ENCODE results near the gene WDR5.
A peak's percentile ranks its signal among the peaks of the same experiment; 100 is the strongest.

The WDR5 gene

DNA sequence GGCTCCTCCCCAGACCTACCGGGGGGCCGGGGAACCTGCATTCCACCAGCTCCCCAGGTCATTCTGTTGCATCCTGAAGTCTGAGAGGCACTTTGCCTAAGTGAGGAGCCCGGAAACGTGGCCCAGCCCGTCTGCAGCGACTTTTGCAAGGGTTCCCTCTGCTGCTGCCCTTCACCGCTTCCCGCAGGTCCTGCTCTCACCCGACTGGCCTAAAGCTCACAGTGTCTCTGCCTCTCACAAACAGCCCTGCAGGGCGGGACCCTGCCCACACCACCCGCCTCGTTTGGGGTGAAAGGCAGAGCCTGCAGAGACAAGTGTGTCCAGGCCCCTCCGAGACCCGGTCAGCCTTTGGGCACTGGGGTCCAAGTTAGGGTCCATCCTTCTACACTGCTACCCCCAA is 9.5 kb upstream of the WDR5 start:
- no peaks in the 10 kb centered on the region for H3K36me3 Mint-ChIP-seq (ENCODE audit: insufficient read depth)
- no peaks in the 10 kb centered on the region for H3K4me1 Mint-ChIP-seq (ENCODE audit: low read depth in 2 of 2)
- no peak for DNase-seq
- no peak overlapping the region for H3K4me3 Mint-ChIP-seq
- H3K9me3 Mint-ChIP-seq: no peaks in the 10 kb centered on the region
- no peak overlapping the region for H3K27ac Mint-ChIP-seq
- peaks cover 10 to 27% of the 10 kb centered on the region in 2 donors for H3K27me3 Mint-ChIP-seq
- no peak for ATAC-seq (replicated peaks)

DNA sequence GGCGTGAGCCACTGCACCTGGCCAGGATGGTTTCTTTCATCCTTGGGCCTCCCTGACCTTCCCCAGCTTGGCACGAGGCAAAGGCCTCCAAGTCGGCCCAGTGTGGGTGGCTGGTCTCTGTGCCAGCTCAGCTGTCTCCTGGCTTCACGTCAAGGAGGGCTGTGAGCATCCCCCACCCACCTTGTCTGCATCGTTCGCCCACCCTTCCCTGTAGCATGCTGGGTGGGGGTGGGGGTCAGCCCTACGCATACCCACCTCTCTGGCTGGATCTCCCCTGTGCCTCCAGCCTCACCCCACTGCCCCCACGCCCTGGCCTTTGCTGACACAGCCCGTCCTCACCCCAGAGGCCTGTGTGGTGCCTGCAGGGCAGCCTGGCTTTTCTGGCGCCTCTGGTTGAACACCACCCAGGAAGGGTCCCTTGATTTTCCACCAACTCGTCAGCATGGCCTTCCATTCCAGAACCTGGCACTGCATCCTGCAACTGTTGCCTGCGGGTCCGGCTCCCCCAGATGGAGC is 8.8 kb upstream of the WDR5 start:
- no peak for DNase-seq
- no peaks in the 10 kb centered on the region for H3K4me1 Mint-ChIP-seq (ENCODE audit: low read depth in 2 of 2)
- no peak overlapping the region for H3K4me3 Mint-ChIP-seq
- ATAC-seq (replicated peaks): no peak
- H3K27me3 Mint-ChIP-seq: peaks cover 10 to 27% of the 10 kb centered on the region in 2 donors
- H3K9me3 Mint-ChIP-seq: no peaks in the 10 kb centered on the region
- peak overlapping the region in 1 of 2 donors; percentile 73 for H3K27ac Mint-ChIP-seq
- no peaks in the 10 kb centered on the region for H3K36me3 Mint-ChIP-seq (ENCODE audit: insufficient read depth)

DNA sequence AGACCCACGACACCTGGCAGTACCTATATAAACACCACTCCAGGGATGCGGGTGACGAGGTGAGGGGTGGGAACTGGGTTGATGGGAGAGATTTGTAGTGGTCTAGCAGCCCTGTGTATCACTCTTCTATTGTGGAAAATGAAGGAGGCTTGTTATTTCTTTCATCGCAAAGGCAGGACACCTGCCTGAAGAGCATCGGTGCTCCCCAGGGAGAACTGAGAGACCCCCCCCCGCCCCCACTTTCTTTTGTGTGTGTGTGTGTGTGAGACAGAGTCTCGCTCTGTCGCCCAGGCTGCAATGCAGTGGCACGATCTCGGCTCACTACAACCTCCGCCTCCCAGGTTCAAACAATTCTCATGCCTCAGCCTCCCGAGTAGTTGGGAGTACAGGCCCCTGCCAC is 8.3 kb upstream of the WDR5 start:
- ATAC-seq (replicated peaks) (no peak), DNase-seq (no peak)
- H3K27ac Mint-ChIP-seq: peak overlapping the region in 1 of 2 donors; percentile 73
- no peak overlapping the region for H3K4me3 Mint-ChIP-seq
- peaks cover 10 to 27% of the 10 kb centered on the region in 2 donors for H3K27me3 Mint-ChIP-seq
- no peaks in the 10 kb centered on the region for H3K36me3 Mint-ChIP-seq (ENCODE audit: insufficient read depth)
- H3K4me1 Mint-ChIP-seq (ENCODE audit: low read depth in 2 of 2): no peaks in the 10 kb centered on the region
- no peaks in the 10 kb centered on the region for H3K9me3 Mint-ChIP-seq

- no peaks in the 10 kb centered on the region for H3K4me1 Mint-ChIP-seq (ENCODE audit: low read depth in 2 of 2)
- ATAC-seq (replicated peaks): no peak
These were observed 6.9 kb upstream of the WDR5 start for GRCh38 chr9:134128727-134129679.

DNA sequence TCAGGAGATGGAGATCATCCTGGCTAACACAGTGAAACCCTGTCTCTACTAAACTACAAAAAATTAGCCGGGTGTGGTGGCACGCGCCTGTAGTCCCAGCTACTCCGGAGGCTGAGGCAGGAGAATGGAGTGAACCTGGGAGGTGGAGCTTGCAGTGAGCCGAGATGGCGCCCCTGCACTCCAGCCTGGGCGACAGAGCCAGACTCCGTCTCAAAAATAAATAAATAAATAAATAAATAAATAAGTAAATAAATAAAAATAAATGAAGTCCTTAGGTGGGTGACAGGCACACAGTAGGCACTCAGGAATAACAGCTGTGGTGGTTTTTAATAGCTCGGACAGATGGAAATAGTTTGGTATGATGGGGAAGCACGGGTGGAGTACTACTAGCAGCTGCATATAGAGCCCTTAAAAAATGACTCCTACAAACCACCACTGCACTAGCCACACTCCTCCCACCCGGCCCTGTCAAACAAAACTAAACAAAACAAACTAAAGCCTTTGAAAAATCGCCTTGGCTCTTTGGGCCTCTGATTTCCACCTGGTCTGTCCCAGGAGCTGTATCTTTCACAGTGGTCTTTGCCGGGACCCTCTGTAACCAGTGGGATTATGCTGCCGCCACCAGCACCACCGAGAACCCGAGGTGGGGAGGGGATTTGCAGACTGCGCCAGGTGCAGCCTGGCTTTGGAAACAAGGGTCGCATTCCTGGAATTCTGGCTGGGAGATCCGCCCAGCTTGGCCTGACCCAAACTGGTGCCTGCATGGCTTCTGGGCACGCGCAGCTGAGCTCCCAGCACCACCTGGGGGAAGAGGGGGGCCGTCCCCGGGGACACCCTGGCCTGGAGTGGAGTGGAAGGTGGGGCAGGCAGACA is 5.1 kb upstream of the WDR5 start:
- Mint-ChIP-seq H3K27me3 (peaks cover 10 to 20% of the 10 kb centered on the region in 2 donors), H3K9me3 (no peaks in the 10 kb centered on the region), H3K36me3 (ENCODE audit: insufficient read depth) (peaks cover 4% of the 10 kb centered on the region), H3K4me1 (ENCODE audit: low read depth in 2 of 2) (peaks cover 4 to 8% of the 10 kb centered on the region in 2 donors), H3K27ac (no peak overlapping the region), H3K4me3 (no peak overlapping the region)
- ATAC-seq (replicated peaks) (no peak), DNase-seq (no peak)

More at GRCh38 chr9:134128727-134129679, 6.9 kb upstream of the WDR5 start:
- Mint-ChIP-seq H3K36me3 (ENCODE audit: insufficient read depth) (peaks cover 1% of the 10 kb centered on the region), H3K4me3 (no peak overlapping the region), H3K27me3 (peaks cover 10 to 27% of the 10 kb centered on the region in 2 donors), H3K27ac (no peak overlapping the region), H3K9me3 (no peaks in the 10 kb centered on the region)
- no peak for DNase-seq

- Mint-ChIP-seq H3K36me3 (ENCODE audit: insufficient read depth) (peaks cover 9% of the 10 kb centered on the region), H3K27me3 (peaks cover 10 to 17% of the 10 kb centered on the region in 2 donors), H3K27ac (peak overlapping the region in 1 of 2 donors; percentile 53), H3K4me1 (ENCODE audit: low read depth in 2 of 2) (peaks cover 6 to 9% of the 10 kb centered on the region in 2 donors), H3K4me3 (no peak overlapping the region), H3K9me3 (no peaks in the 10 kb centered on the region)
- ATAC-seq (replicated peaks) (no peak), DNase-seq (no peak)
These were observed 4.2 kb upstream of the WDR5 start for GRCh38 chr9:134131471-134132207.

GRCh38 chr9:134132208-134132870 is 3.5 kb upstream of the WDR5 start:
- no peak for ATAC-seq (replicated peaks)
- Mint-ChIP-seq H3K27me3 (peaks cover 7 to 12% of the 10 kb centered on the region in 2 donors), H3K36me3 (ENCODE audit: insufficient read depth) (peaks cover 14% of the 10 kb centered on the region), H3K4me1 (ENCODE audit: low read depth in 2 of 2) (peaks cover 9 to 15% of the 10 kb centered on the region in 2 donors), H3K27ac (no peak overlapping the region), H3K9me3 (no peaks in the 10 kb centered on the region), H3K4me3 (peak overlapping the region in 1 of 2 donors; percentile 10)
- DNase-seq: no peak

- ATAC-seq (replicated peaks) (no peak), DNase-seq (no peak)
- Mint-ChIP-seq H3K27me3 (no peaks in the 10 kb centered on the region), H3K4me3 (peak overlapping the region; percentile 90 to 91), H3K9me3 (no peaks in the 10 kb centered on the region), H3K4me1 (ENCODE audit: low read depth in 2 of 2) (peaks cover 23 to 29% of the 10 kb centered on the region in 2 donors), H3K27ac (peak overlapping the region; percentile 85 to 91), H3K36me3 (ENCODE audit: insufficient read depth) (peaks cover 25% of the 10 kb centered on the region)
These were observed 936 bp upstream of the WDR5 start for GRCh38 chr9:134134949-134135342.

- Mint-ChIP-seq H3K27me3 (no peaks in the 10 kb centered on the region), H3K27ac (peak overlapping the region; percentile 72 to 89), H3K9me3 (no peaks in the 10 kb centered on the region), H3K4me1 (ENCODE audit: low read depth in 2 of 2) (peaks cover 23 to 33% of the 10 kb centered on the region in 2 donors), H3K4me3 (peak overlapping the region; percentile 90 to 91), H3K36me3 (ENCODE audit: insufficient read depth) (peaks cover 31% of the 10 kb centered on the region)
- ATAC-seq (replicated peaks): peak; percentile 26
- DNase-seq: no peak
These were observed 475 bp downstream of the WDR5 start for GRCh38 chr9:134136118-134136995.

DNA sequence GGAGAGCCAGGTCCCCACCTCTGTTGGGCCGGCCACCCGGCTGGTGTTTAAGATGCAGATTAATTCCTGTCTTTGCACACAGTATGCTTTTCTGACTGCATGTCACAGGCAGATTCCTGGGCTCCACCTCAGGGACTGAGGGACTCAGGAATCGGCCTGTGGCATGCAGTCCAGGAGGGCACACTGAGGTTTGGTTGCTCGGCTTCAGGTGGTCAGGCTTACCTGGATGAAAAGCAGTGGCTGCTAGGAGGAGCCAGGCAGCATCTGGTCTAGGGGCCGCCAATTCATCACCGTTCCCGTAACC is 1.1 kb downstream of the WDR5 start:
- DNase-seq (no peak), ATAC-seq (replicated peaks) (no peak)
- Mint-ChIP-seq H3K27ac (peak overlapping the region; percentile 72 to 89), H3K9me3 (no peaks in the 10 kb centered on the region), H3K4me1 (ENCODE audit: low read depth in 2 of 2) (peaks cover 23 to 33% of the 10 kb centered on the region in 2 donors), H3K27me3 (no peaks in the 10 kb centered on the region), H3K36me3 (ENCODE audit: insufficient read depth) (peaks cover 37% of the 10 kb centered on the region), H3K4me3 (peak overlapping the region; percentile 89 to 90)

DNA sequence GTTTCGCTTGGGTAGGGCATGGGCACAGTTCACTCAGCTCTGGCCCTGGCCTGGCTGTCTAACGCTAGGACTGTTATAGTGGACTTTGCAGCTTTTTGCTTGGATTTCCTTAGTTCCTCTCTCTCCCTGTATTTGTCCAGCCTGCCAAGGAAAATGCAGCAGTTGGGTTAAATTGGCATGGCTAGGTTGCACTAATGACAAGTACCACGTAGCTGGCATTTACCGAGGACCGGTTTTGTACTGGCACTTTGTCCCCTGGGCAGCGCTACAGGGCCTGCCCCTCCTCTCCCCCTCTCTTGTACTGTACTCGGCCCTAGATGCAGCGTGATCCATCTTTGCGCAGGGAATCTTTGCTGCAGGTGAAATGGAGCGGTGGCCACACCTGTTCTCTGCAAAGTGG is 2.4 kb downstream of the WDR5 start:
- Mint-ChIP-seq H3K27ac (peak overlapping the region in 1 of 2 donors; percentile 55), H3K4me3 (peak overlapping the region; percentile 50 to 90), H3K4me1 (ENCODE audit: low read depth in 2 of 2) (peaks cover 23 to 35% of the 10 kb centered on the region in 2 donors), H3K27me3 (no peaks in the 10 kb centered on the region), H3K36me3 (ENCODE audit: insufficient read depth) (peaks cover 47% of the 10 kb centered on the region), H3K9me3 (no peaks in the 10 kb centered on the region)
- ATAC-seq (replicated peaks) (no peak), DNase-seq (no peak)

- H3K36me3 Mint-ChIP-seq (ENCODE audit: insufficient read depth): peaks cover 47% of the 10 kb centered on the region
- peak overlapping the region in 1 of 2 donors; percentile 50 for H3K4me3 Mint-ChIP-seq
- DNase-seq: no peak
These were observed 3.2 kb downstream of the WDR5 start for GRCh38 chr9:134139081-134139480.

More at GRCh38 chr9:134139081-134139480, 3.2 kb downstream of the WDR5 start:
- H3K9me3 Mint-ChIP-seq: no peaks in the 10 kb centered on the region
- H3K4me1 Mint-ChIP-seq (ENCODE audit: low read depth in 2 of 2): peaks cover 22 to 35% of the 10 kb centered on the region in 2 donors
- no peak for ATAC-seq (replicated peaks)
- peak overlapping the region; percentile 41 to 55 for H3K27ac Mint-ChIP-seq
- no peaks in the 10 kb centered on the region for H3K27me3 Mint-ChIP-seq

Measured in effector memory CD8-positive, alpha-beta T cell (primary cell).